IPS-18a (cell line): ENCODE data around the gene MTUS2.
"Not testable (repeated sequence)": the region's sequence is repeated elsewhere in the genome, so short reads cannot be mapped to it uniquely, and the experiment has no call there.

Experiments used
- H3K27ac ChIP-seq: one replicate; pipeline ENCODE4 v1.5.1; 2013; ENCODE audit warnings: low read length
- H3K27me3 ChIP-seq: one replicate; pipeline ENCODE4 v1.6.1; 2013; ENCODE audit warnings: mild to moderate bottlenecking, low read length; ENCODE audit not compliant: control insufficient read depth, insufficient read depth
- H3K36me3 ChIP-seq: one replicate; pipeline ENCODE4 v1.6.1; 2013; ENCODE audit warnings: low read depth, low read length; ENCODE audit not compliant: control insufficient read depth
- H3K4me1 ChIP-seq: one replicate; pipeline ENCODE4 v1.6.1; 2013; ENCODE audit warnings: low read depth, low read length; ENCODE audit not compliant: control insufficient read depth
- H3K4me3 ChIP-seq: one replicate; pipeline ENCODE4 v1.5.1; 2013; ENCODE audit warnings: low read length
- H3K9ac ChIP-seq: one replicate; pipeline ENCODE4 v1.6.1; 2013; ENCODE audit warnings: mild to moderate bottlenecking, low read length, moderate library complexity
- H3K9me3 ChIP-seq: one replicate; pipeline ENCODE4 v1.6.1; 2013; ENCODE audit warnings: low read depth, low read length; ENCODE audit not compliant: control insufficient read depth

The MTUS2 gene

GRCh38 chr13:29174093-29174492 is 354.0 kb downstream of the MTUS2 start:
- Histone ChIP-seq H3K9ac (no peak overlapping the region), H3K36me3 (no peaks in the 10 kb centered on the region), H3K27me3 (no peaks in the 10 kb centered on the region), H3K4me3 (no peak overlapping the region), H3K27ac (no peak overlapping the region), H3K9me3 (no peaks in the 10 kb centered on the region), H3K4me1 (no peaks in the 10 kb centered on the region)

GRCh38 chr13:29175250-29175873 is 355.2 kb downstream of the MTUS2 start:
- Histone ChIP-seq H3K27ac (no peak overlapping the region), H3K36me3 (no peaks in the 10 kb centered on the region), H3K4me1 (no peaks in the 10 kb centered on the region), H3K9ac (no peak overlapping the region), H3K4me3 (no peak overlapping the region), H3K27me3 (no peaks in the 10 kb centered on the region), H3K9me3 (no peaks in the 10 kb centered on the region)

GRCh38 chr13:29180055-29180454 is 359.9 kb downstream of the MTUS2 start:
- H3K9ac ChIP-seq: no peak overlapping the region
- no peaks in the 10 kb centered on the region for H3K9me3 ChIP-seq
- no peaks in the 10 kb centered on the region for H3K27me3 ChIP-seq
- H3K4me1 ChIP-seq: no peaks in the 10 kb centered on the region
- no peak overlapping the region for H3K27ac ChIP-seq
- no peaks in the 10 kb centered on the region for H3K36me3 ChIP-seq
- H3K4me3 ChIP-seq: no peak overlapping the region

GRCh38 chr13:29182216-29182615 is 362.1 kb downstream of the MTUS2 start:
- H3K27ac ChIP-seq: no peak overlapping the region
- no peaks in the 10 kb centered on the region for H3K27me3 ChIP-seq
- no peaks in the 10 kb centered on the region for H3K36me3 ChIP-seq
- no peaks in the 10 kb centered on the region for H3K9me3 ChIP-seq
- H3K4me1 ChIP-seq: no peaks in the 10 kb centered on the region
- no peak overlapping the region for H3K9ac ChIP-seq
- no peak overlapping the region for H3K4me3 ChIP-seq

- Histone ChIP-seq H3K4me3 (no peak overlapping the region), H3K27me3 (no peaks in the 10 kb centered on the region), H3K9me3 (no peaks in the 10 kb centered on the region), H3K27ac (no peak overlapping the region), H3K4me1 (no peaks in the 10 kb centered on the region), H3K36me3 (no peaks in the 10 kb centered on the region), H3K9ac (no peak overlapping the region)
Measured at GRCh38 chr13:29185926-29186325, 365.8 kb downstream of the MTUS2 start.

- no peak overlapping the region for H3K27ac ChIP-seq
- H3K36me3 ChIP-seq: no peaks in the 10 kb centered on the region
- H3K9ac ChIP-seq: no peak overlapping the region
- no peaks in the 10 kb centered on the region for H3K27me3 ChIP-seq
- no peaks in the 10 kb centered on the region for H3K4me1 ChIP-seq
- no peaks in the 10 kb centered on the region for H3K9me3 ChIP-seq
- no peak overlapping the region for H3K4me3 ChIP-seq
Measured at GRCh38 chr13:29187584-29187983, 367.4 kb downstream of the MTUS2 start.

- no peak overlapping the region for H3K9ac ChIP-seq
- H3K4me3 ChIP-seq: no peak overlapping the region
- no peaks in the 10 kb centered on the region for H3K4me1 ChIP-seq
- no peaks in the 10 kb centered on the region for H3K36me3 ChIP-seq
- no peaks in the 10 kb centered on the region for H3K9me3 ChIP-seq
- H3K27me3 ChIP-seq: no peaks in the 10 kb centered on the region
- H3K27ac ChIP-seq: no peak overlapping the region
Measured at GRCh38 chr13:29190298-29190697, 370.2 kb downstream of the MTUS2 start.

- Histone ChIP-seq H3K36me3 (no peaks in the 10 kb centered on the region), H3K9me3 (no peaks in the 10 kb centered on the region), H3K27ac (no peak overlapping the region), H3K4me3 (no peak overlapping the region), H3K4me1 (no peaks in the 10 kb centered on the region), H3K27me3 (no peaks in the 10 kb centered on the region), H3K9ac (no peak overlapping the region)
Measured at GRCh38 chr13:29193083-29193482, 372.9 kb downstream of the MTUS2 start.

- no peak overlapping the region for H3K27ac ChIP-seq
- no peak overlapping the region for H3K4me3 ChIP-seq
- H3K9ac ChIP-seq: no peak overlapping the region
- H3K9me3 ChIP-seq: no peaks in the 10 kb centered on the region
- H3K4me1 ChIP-seq: no peaks in the 10 kb centered on the region
- H3K36me3 ChIP-seq: no peaks in the 10 kb centered on the region
- H3K27me3 ChIP-seq: no peaks in the 10 kb centered on the region
Measured at GRCh38 chr13:29195456-29195855, 375.3 kb downstream of the MTUS2 start.

- Histone ChIP-seq H3K9me3 (no peaks in the 10 kb centered on the region), H3K9ac (no peak overlapping the region), H3K27ac (no peak overlapping the region), H3K27me3 (no peaks in the 10 kb centered on the region), H3K36me3 (no peaks in the 10 kb centered on the region), H3K4me3 (no peak overlapping the region), H3K4me1 (no peaks in the 10 kb centered on the region)
Measured at GRCh38 chr13:29196409-29197074, 376.4 kb downstream of the MTUS2 start.

- H3K4me3 ChIP-seq, H3K27ac ChIP-seq, H3K4me1 ChIP-seq: not testable (repeated sequence)
Measured at GRCh38 chr13:29202753-29203152, 382.6 kb downstream of the MTUS2 start.

GRCh38 chr13:29204651-29205050 is 384.5 kb downstream of the MTUS2 start:
- no peaks in the 10 kb centered on the region for H3K4me1 ChIP-seq
- H3K27ac ChIP-seq: no peak overlapping the region
- no peaks in the 10 kb centered on the region for H3K9me3 ChIP-seq

More at GRCh38 chr13:29202753-29203152, 382.6 kb downstream of the MTUS2 start:
- H3K9me3 ChIP-seq, H3K9ac ChIP-seq, H3K36me3 ChIP-seq, H3K27me3 ChIP-seq: not testable (repeated sequence)

More at GRCh38 chr13:29204651-29205050, 384.5 kb downstream of the MTUS2 start:
- Histone ChIP-seq H3K4me3 (no peak overlapping the region), H3K9ac (no peak overlapping the region), H3K27me3 (no peaks in the 10 kb centered on the region), H3K36me3 (no peaks in the 10 kb centered on the region)
